Testis (tissue), 2 donors: ENCODE results near the gene MEIOB.

Source experiments
- CTCF ChIP-seq, 3 experiments: fragments of 450-650 bp in 2 of 3; fragments of 200-600 bp in 1 of 3; sonication (generic) in 1 of 3; IDR thresholded peaks; one replicate each; pipeline ENCODE4 v1.5.1; 2016 to 2019; ENCODE audit warnings: antibody characterized with exemption in 3 of 3, mild to moderate bottlenecking in 2 of 3, moderate library complexity in 1 of 3
- POLR2A ChIP-seq: fragments of 450-650 bp; IDR thresholded peaks from one replicate; pipeline ENCODE4 v1.6.1; 2017; ENCODE audit warnings: antibody characterized with exemption, mild to moderate bottlenecking, moderate library complexity

GRCh38 chr16:1818873-1819525 is 53.0 kb downstream of the MEIOB start:
- TF ChIP-seq CTCF (IDR thresholded peaks at IDR 0.05) (no peak), POLR2A (no peak)
